Mammary epithelial cell (primary cell): ENCODE data around the gene CACNG5.

Experiments
- CTCF ChIP-seq, 2 donors: IDR thresholded peaks in 1 of 2; conservative IDR thresholded peaks in 1 of 2; 2 replicates each; pipeline ENCODE4 v1.5.1; 2011 to 2012; ENCODE audit warnings: inconsistent platforms in 2 of 2, low read length in 2 of 2, mild to moderate bottlenecking in 2 of 2, control low read depth in 1 of 2, low read depth in 1 of 2; ENCODE audit not compliant: insufficient read depth in 1 of 2; ENCODE audit errors: extremely low read depth in 1 of 2
- EZH2 ChIP-seq: IDR thresholded peaks from 2 replicates; pipeline ENCODE4 v1.6.1; 2012; ENCODE audit warnings: low read length, inconsistent platforms, borderline replicate concordance

- TF ChIP-seq EZH2 (no peak), CTCF (conservative IDR thresholded peaks at IDR 0.05 in 1 of 2, IDR thresholded peaks at IDR 0.05 in 1 of 2; ENCODE audit: extremely low read depth in 1 of 2, insufficient read depth in 1 of 2, low read depth in 1 of 2, low read length in 2 of 2) (no peak)
Observed at GRCh38 chr17:66810951-66811682, 23.8 kb upstream of the CACNG5 start.
